ENCODE data around the gene EPYC.

Gene EPYC

GRCh38 chr12:91004872-91005271 is at the start of gene EPYC:
TSS of gene EPYC (minus strand) at chr12:91004972. CDS start at chr12:91002565, 2,407 bp downstream.
- no peak for DNase-seq

GRCh38 chr12:91053951-91054715 is 49.4 kb upstream of the EPYC start:
- DNase-seq: no peak

- DNase-seq: no peak
Measured at GRCh38 chr12:91052026-91052425, 47.3 kb upstream of the EPYC start.

- DNase-seq: no peak
Measured at GRCh38 chr12:91044586-91044985, 39.8 kb upstream of the EPYC start.

GRCh38 chr12:91043408-91043807 is 38.6 kb upstream of the EPYC start:
- no peak for DNase-seq

- no peak for DNase-seq
Measured at GRCh38 chr12:91040096-91040755, 35.5 kb upstream of the EPYC start.

GRCh38 chr12:91037276-91037675 is 32.5 kb upstream of the EPYC start:
- DNase-seq: no peak

- DNase-seq: no peak
Measured at GRCh38 chr12:91033251-91033650, 28.5 kb upstream of the EPYC start.

GRCh38 chr12:91023326-91024004 is 18.7 kb upstream of the EPYC start:
- no peak for DNase-seq

- DNase-seq: no peak
Measured at GRCh38 chr12:91021076-91021475, 16.3 kb upstream of the EPYC start.

- DNase-seq: no peak
Measured at GRCh38 chr12:91019455-91019854, 14.7 kb upstream of the EPYC start.

GRCh38 chr12:91017511-91018263 is 12.9 kb upstream of the EPYC start:
- no peak for DNase-seq

- no peak for DNase-seq
Measured at GRCh38 chr12:91017043-91017442, 12.3 kb upstream of the EPYC start.

GRCh38 chr12:91009319-91009950 is 4.7 kb upstream of the EPYC start:
- no peak for DNase-seq

- DNase-seq: no peak
Measured at GRCh38 chr12:91007531-91008290, 2.9 kb upstream of the EPYC start.

GRCh38 chr12:91003737-91004136 is 1.0 kb downstream of the EPYC start:
- DNase-seq: no peak

- DNase-seq: no peak
Measured at GRCh38 chr12:91001306-91001705, 3.5 kb downstream of the EPYC start.

- no peak for DNase-seq
Measured at GRCh38 chr12:90999966-91000365, 4.8 kb downstream of the EPYC start.

GRCh38 chr12:90999527-90999926 is 5.2 kb downstream of the EPYC start:
- no peak for DNase-seq

GRCh38 chr12:90995010-90995409 is 9.8 kb downstream of the EPYC start:
- no peak for DNase-seq

GRCh38 chr12:90991952-90992465 is 12.8 kb downstream of the EPYC start:
- DNase-seq: no peak

- DNase-seq: no peak
Measured at GRCh38 chr12:90990611-90991010, 14.2 kb downstream of the EPYC start.

Data from 8988T (cell line).